ENCODE results near the gene TMEM213. TPM values are rescaled to one million over a fixed set of nuclear protein-coding genes. Genes with fewer than 3 reads are reported as not detected.

Gene TMEM213
- total RNA-seq, 2 donors from 2014 or later, result not detected

GRCh38 chr7:138866353-138866752 lies 68.6 kb downstream of the TMEM213 start:
- intact Hi-C loops (cut with DNase I), result no loop called here
- DNase-seq (no peak), ATAC-seq (no peak)

- no peak for DNase-seq
Measured at GRCh38 chr7:138867744-138868143, 70.0 kb downstream of the TMEM213 start.

GRCh38 chr7:138868711-138869110 lies 70.9 kb downstream of the TMEM213 start:
- DNase-seq (no peak), ATAC-seq (no peak)
- intact Hi-C loops (cut with DNase I), result no loop called here

More at GRCh38 chr7:138867744-138868143, 70.0 kb downstream of the TMEM213 start:
- intact Hi-C loops (cut with DNase I), result no loop called here
- no peak for ATAC-seq

- intact Hi-C loops (cut with DNase I), result no loop called here
- no peak for DNase-seq
- no peak for ATAC-seq
Measured at GRCh38 chr7:138869353-138869752, 71.6 kb downstream of the TMEM213 start.

GRCh38 chr7:138871065-138871813 lies 73.4 kb downstream of the TMEM213 start:
- intact Hi-C loops (cut with DNase I), result no loop called here

GRCh38 chr7:138871814-138872090 lies 74.0 kb downstream of the TMEM213 start:
- ATAC-seq (no peak), DNase-seq (no peak)
- intact Hi-C loops (cut with DNase I), result no loop called here

More at GRCh38 chr7:138871065-138871813, 73.4 kb downstream of the TMEM213 start:
- ATAC-seq, result no peak
- no peak for DNase-seq

GRCh38 chr7:138872576-138872975 lies 74.8 kb downstream of the TMEM213 start:
- DNase-seq (no peak), ATAC-seq (no peak)
- intact Hi-C loops (cut with DNase I), result no loop called here

GRCh38 chr7:138873220-138873892 lies 75.6 kb downstream of the TMEM213 start:
- DNase-seq, result no peak
- no peak for ATAC-seq
- intact Hi-C loops (cut with DNase I), result no loop called here

GRCh38 chr7:138875794-138876193 lies 78.0 kb downstream of the TMEM213 start:
- DNase-seq (no peak), ATAC-seq (no peak)
- intact Hi-C loops (cut with DNase I), result no loop called here

GRCh38 chr7:138876326-138876725 lies 78.5 kb downstream of the TMEM213 start:
- ATAC-seq (no peak), DNase-seq (no peak)
- intact Hi-C loops (cut with DNase I), result no loop called here

GRCh38 chr7:138878051-138878450 lies 80.3 kb downstream of the TMEM213 start:
- intact Hi-C loops (cut with DNase I), result no loop called here
- ATAC-seq (no peak), DNase-seq (no peak)

- no peak for ATAC-seq
- intact Hi-C loops (cut with DNase I), result no loop called here
- DNase-seq, result no peak
Measured at GRCh38 chr7:138878856-138879255, 81.1 kb downstream of the TMEM213 start.

GRCh38 chr7:138879356-138879755 lies 81.6 kb downstream of the TMEM213 start:
- intact Hi-C loops (cut with DNase I), result no loop called here
- no peak for ATAC-seq
- DNase-seq, result no peak

GRCh38 chr7:138880881-138881578 lies 83.2 kb downstream of the TMEM213 start:
- intact Hi-C loops (cut with DNase I), result loop anchor here in 1 of 2 donors (10.0 kb wide), 1 partner anchor 194 kb away; no protein-coding TSS in a partner anchor
- ATAC-seq (peak; percentile 30 to 69), DNase-seq (peak; percentile 84)

- DNase-seq (no peak), ATAC-seq (no peak)
- intact Hi-C loops (cut with DNase I), result loop anchor here in 1 of 2 donors (10.0 kb wide), 1 partner anchor 193 kb away; no protein-coding TSS in a partner anchor
Measured at GRCh38 chr7:138881579-138882188, 83.9 kb downstream of the TMEM213 start.

GRCh38 chr7:138882249-138882648 lies 84.5 kb downstream of the TMEM213 start:
- DNase-seq (no peak), ATAC-seq (no peak)
- intact Hi-C loops (cut with DNase I), result loop anchor here in 1 of 2 donors (10.0 kb wide), 1 partner anchor 193 kb away; no protein-coding TSS in a partner anchor

- ATAC-seq (no peak), DNase-seq (no peak)
- intact Hi-C loops (cut with DNase I), result loop anchor here in 1 of 2 donors (5.0 to 10.0 kb wide), 2 partner anchors 102 to 189 kb away; no protein-coding TSS in a partner anchor
Measured at GRCh38 chr7:138885383-138886147, 87.8 kb downstream of the TMEM213 start.

- DNase-seq, result no peak
- intact Hi-C loops (cut with DNase I), result loop anchor here in 1 of 2 donors (5.0 to 10.0 kb wide), 2 partner anchors 101 to 188 kb away; no protein-coding TSS in a partner anchor
- ATAC-seq, result peak; percentile 30 to 47
Measured at GRCh38 chr7:138886501-138886917, 88.7 kb downstream of the TMEM213 start.

All from left cardiac atrium (tissue), 4 donors.